ENCODE results near the gene TTLL5. TPM values are rescaled to one million over a fixed set of nuclear protein-coding genes. Genes with fewer than 3 reads are reported as not detected.

Gene TTLL5
- total and polyA plus RNA-seq, 2 of the 4 experiments (the other 2 are of a cell fraction): 11.9 to 16.7 TPM

DNA sequence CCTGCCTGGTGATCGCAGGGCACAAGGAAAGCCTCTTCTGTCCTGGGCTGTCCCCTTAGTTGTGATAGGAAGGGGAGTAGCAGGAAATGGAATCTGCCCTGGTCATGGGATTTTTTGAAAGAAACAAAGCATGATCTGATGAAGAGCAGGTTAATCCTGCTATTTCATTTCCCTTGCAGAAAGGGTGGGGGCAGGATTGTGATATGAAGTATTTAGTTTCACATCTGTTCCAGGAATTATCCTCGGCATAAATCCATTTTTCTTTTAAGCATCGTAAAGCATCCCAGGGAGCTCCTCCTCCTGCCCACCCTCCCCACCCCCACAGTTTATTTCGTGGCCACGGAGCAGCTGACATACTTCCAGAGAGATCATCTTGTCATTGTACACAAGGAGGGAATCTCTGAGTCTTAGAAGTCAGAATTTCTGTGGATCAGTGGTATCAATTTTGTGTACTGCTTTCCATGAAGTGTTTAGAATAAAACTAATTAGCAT is 267.7 kb downstream of the TTLL5 start:
- WGBS, 2 experiments (ENCODE audit: extremely low coverage in 2 of 2, insufficient read length in 1 of 2): no CpG with 5 or more reads among the region's 5 CpGs
- H2BK120ac ChIP-seq (ENCODE audit: low read depth, low read length): no peak overlapping the region
- H4K91ac ChIP-seq (ENCODE audit: insufficient read depth, low read depth, low read length): no peak overlapping the region
- dilution Hi-C loops (cut with HindIII; ENCODE audit: low sequenced_read_pairs, unreplicated experiment) (no loop called here), in situ Hi-C loops (cut with MboI; ENCODE audit: low sequenced_read_pairs) (no loop called here), intact Hi-C loops (cut with micrococcal nuclease) (no loop called here)
- H3K4me2 ChIP-seq (ENCODE audit: low read depth, low read length): peak overlapping the region; percentile 37; the same call in 1 of the 2 replicates
- H3K36me3 ChIP-seq (ENCODE audit: control insufficient read depth, insufficient read depth, low read length): no peaks in the 10 kb centered on the region
- TF ChIP-seq MXI1 (IDR thresholded peaks at IDR 0.05; ENCODE audit: borderline replicate concordance, low read depth, low read length) (no peak), POLR2A (IDR thresholded peaks at IDR 0.05; ENCODE audit: low read depth, low read length) (no peak), CEBPB (IDR thresholded peaks at IDR 0.05; ENCODE audit: low read depth, low read length) (no peak), MAZ (IDR thresholded peaks at IDR 0.05; ENCODE audit: borderline replicate concordance, low read depth, low read length) (no peak), NFE2L2 (IDR thresholded peaks at IDR 0.05; ENCODE audit: low read depth, low read length) (no peak), FOS (IDR thresholded peaks at IDR 0.05; ENCODE audit: low read depth, low read length) (no peak)
- no peak overlapping the region; the same call in 1 of the 2 replicates for H2BK20ac ChIP-seq (ENCODE audit: low read depth, low read length)
- ATAC-seq (ENCODE audit: low read depth): peak; percentile 49
- no peak overlapping the region for H2AK5ac ChIP-seq (ENCODE audit: low read depth, low read length)
- no peaks in the 10 kb centered on the region; the same call in 1 of the 2 replicates for H3K9me1 ChIP-seq (ENCODE audit: insufficient read depth, low read length)
- H2AFZ ChIP-seq (replicated peaks; ENCODE audit: low read length, poor library complexity): no peak overlapping the region
- POLR2A ChIA-PET (ENCODE audit: unreplicated experiment): no interaction called here
- H3K27ac ChIP-seq (ENCODE audit: insufficient read depth, low read length): no peak overlapping the region
- H2AK9ac ChIP-seq (replicated peaks; ENCODE audit: low read depth, low read length, poor library complexity): no peak overlapping the region
- no peak overlapping the region; the same call in 1 of the 2 replicates for H4K5ac ChIP-seq (ENCODE audit: low read depth, low read length)
- H3K9me3 ChIP-seq (ENCODE audit: control insufficient read depth, insufficient read depth, low read length): no peaks in the 10 kb centered on the region
- no peak overlapping the region for H2BK15ac ChIP-seq (ENCODE audit: low read depth, low read length)
- H3K14ac ChIP-seq (replicated peaks; ENCODE audit: low read depth, low read length): no peak overlapping the region
- no peak overlapping the region for H4K8ac ChIP-seq (ENCODE audit: low read depth in 2 of 2, low read length in 2 of 2)
- no peak overlapping the region for H2BK5ac ChIP-seq (ENCODE audit: low read depth, low read length, poor library complexity, severe bottlenecking)
- no peak overlapping the region for H3K4me3 ChIP-seq (ENCODE audit: insufficient read depth, low read depth, low read length)
- no TSS peak for BruUV-seq (replicated peaks)
- no peaks in the 10 kb centered on the region for H3K79me1 ChIP-seq (ENCODE audit: low read depth in 1 of 2, low read length in 2 of 2)
- peaks cover 2% of the 10 kb centered on the region; the same call in 1 of the 2 replicates for H3K4me1 ChIP-seq (ENCODE audit: control insufficient read depth, insufficient read depth, low read length)
- CTCF ChIA-PET: no interaction called here
- H3K9ac ChIP-seq (ENCODE audit: low read depth, low read length): no peak overlapping the region
- H3K23ac ChIP-seq (ENCODE audit: low read depth, low read length): no peak overlapping the region
- H4K20me1 ChIP-seq (ENCODE audit: insufficient read depth, low read length): no peaks in the 10 kb centered on the region
- no peak overlapping the region; the same call in 1 of the 2 replicates for H3K18ac ChIP-seq (ENCODE audit: low read depth, low read length)
- H3K56ac ChIP-seq (ENCODE audit: extremely low read depth, insufficient read depth, low read length): no peak overlapping the region
- no peaks in the 10 kb centered on the region for H3K27me3 ChIP-seq (ENCODE audit: control insufficient read depth, insufficient read depth, low read length)
- peak; percentile 8 for DNase-seq
- H3K4ac ChIP-seq (ENCODE audit: low read depth, low read length): no peak overlapping the region
